ENCODE measurements around the gene GRIK4.

DNA sequence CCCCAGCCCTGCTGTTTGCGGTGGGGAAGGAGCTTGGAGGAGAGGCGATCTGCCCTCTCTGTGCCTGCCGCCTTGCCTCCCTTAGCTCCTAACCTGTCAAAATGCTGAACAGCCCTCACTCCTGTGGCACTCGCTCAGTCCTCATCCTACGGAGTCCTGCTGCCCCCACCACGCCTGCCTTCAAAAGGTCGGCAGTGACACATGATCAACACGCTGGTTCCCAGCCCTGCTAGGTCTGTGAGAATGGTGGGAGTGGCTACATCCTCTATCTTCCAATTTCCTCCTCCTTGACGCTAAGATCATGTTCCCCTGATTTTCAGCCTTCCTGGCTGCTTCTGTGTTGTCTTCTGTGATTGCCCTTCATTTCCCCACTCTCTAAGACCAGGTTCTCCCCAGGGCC lies 392.1 kb downstream of the GRIK4 start:
- TF ChIP-seq CTCF (IDR thresholded peaks at IDR 0.05): no peak
- no peak for TF ChIP-seq POLR2A (IDR thresholded peaks at IDR 0.05)
